Thoracic aorta (tissue), 2 donors: Measurements from ENCODE around the gene ZBTB9. TPM values are rescaled to one million over a fixed set of nuclear protein-coding genes. Genes with fewer than 3 reads are reported as not detected.

Source experiments
- ATAC-seq: fragments of 150-250 bp; one replicate; pipeline ENCODE4 v1.8.0; 2017; ENCODE audit warnings: low read depth; ENCODE audit not compliant: insufficient number of reproducible peaks, low FRiP score
- DNase-seq: peaks from one replicate; pipeline ENCODE4 v3.0.0-alpha.2; 2020; ENCODE audit warnings: low spot score
- H3K27ac ChIP-seq, 2 donors: fragments of 200-600 bp; sonication (generic); 1 replicate in 1 of 2; 2 replicates in 1 of 2; pipeline ENCODE4 v1.5.1; 2016; ENCODE audit warnings: mild to moderate bottlenecking in 2 of 2, moderate library complexity in 2 of 2
- H3K27me3 ChIP-seq: fragments of 200-600 bp; sonication (generic); replicated peaks from 2 replicates; pipeline ENCODE4 v1.6.0; 2016; ENCODE audit warnings: mild to moderate bottlenecking; ENCODE audit not compliant: insufficient read depth
- H3K36me3 ChIP-seq: fragments of 200-600 bp; sonication (generic); one replicate; pipeline ENCODE4 v1.5.1; 2016
- H3K4me1 ChIP-seq, 2 donors: fragments of 200-600 bp; sonication (generic); 1 replicate in 1 of 2; 2 replicates in 1 of 2; pipeline versions ENCODE4 v1.5.1 to v1.6.0; 2016; ENCODE audit warnings: low read depth in 2 of 2, mild to moderate bottlenecking in 1 of 2; ENCODE audit not compliant: control insufficient read depth in 1 of 2
- H3K4me3 ChIP-seq: fragments of 200-600 bp; sonication (generic); 2 replicates; pipeline ENCODE4 v1.5.1; 2016; ENCODE audit warnings: mild to moderate bottlenecking
- H3K9me3 ChIP-seq: fragments of 200-600 bp; sonication (generic); 2 replicates; pipeline ENCODE4 v1.5.1; 2016
- CTCF ChIP-seq: fragments of 200-600 bp; sonication (generic); IDR thresholded peaks from one replicate; pipeline ENCODE4 v1.5.1; 2019; ENCODE audit warnings: antibody characterized with exemption
- total RNA-seq, 2 donors: library from RNA; depleted of rRNA; stranded (reverse); fragments of >200 nt; gene quantifications; one replicate each; pipeline versions ENCODE4 v1.1.0 to v1.2.3, GENCODE V29; 2016

Gene ZBTB9
- total RNA-seq, 2 donors from 2014 or later = 1.1 to 7.1 TPM

GRCh38 chr6:33424855-33425667 lies 29.3 kb upstream of the ZBTB9 start:
- DNase-seq = no peak
- no peaks in the 10 kb centered on the region for H3K36me3 ChIP-seq
- peak overlapping the region; percentile 66 to 86 for H3K27ac ChIP-seq
- TF ChIP-seq CTCF = no peak
- H3K4me1 ChIP-seq = peaks cover 24 to 44% of the 10 kb centered on the region in 2 donors
- H3K27me3 ChIP-seq = no peaks in the 10 kb centered on the region
- H3K9me3 ChIP-seq = no peaks in the 10 kb centered on the region
- H3K4me3 ChIP-seq = peak overlapping the region; percentile 69
- no peak for ATAC-seq

GRCh38 chr6:33425668-33426577 lies 28.5 kb upstream of the ZBTB9 start:
- H3K4me1 ChIP-seq = peaks cover 24 to 49% of the 10 kb centered on the region in 2 donors
- H3K27ac ChIP-seq = peak overlapping the region; percentile 66 to 86
- H3K9me3 ChIP-seq = no peaks in the 10 kb centered on the region
- ATAC-seq (peak; percentile 75), DNase-seq (peak; percentile 64)
- peak overlapping the region; percentile 69 for H3K4me3 ChIP-seq
- H3K27me3 ChIP-seq = no peaks in the 10 kb centered on the region
- H3K36me3 ChIP-seq = no peaks in the 10 kb centered on the region
- peak; percentile 53 for TF ChIP-seq CTCF

- peaks cover 24 to 59% of the 10 kb centered on the region in 2 donors for H3K4me1 ChIP-seq
- TF ChIP-seq CTCF = no peak
- ATAC-seq = no peak
- DNase-seq = no peak
- H3K27ac ChIP-seq = peak overlapping the region; percentile 66 to 86
- H3K9me3 ChIP-seq = no peaks in the 10 kb centered on the region
- no peaks in the 10 kb centered on the region for H3K27me3 ChIP-seq
- no peaks in the 10 kb centered on the region for H3K36me3 ChIP-seq
- peak overlapping the region; percentile 69 for H3K4me3 ChIP-seq
Observed at GRCh38 chr6:33426590-33427511, 27.5 kb upstream of the ZBTB9 start.

GRCh38 chr6:33427585-33428223 lies 26.7 kb upstream of the ZBTB9 start:
- H3K4me1 ChIP-seq = peaks cover 24 to 62% of the 10 kb centered on the region in 2 donors
- no peak for DNase-seq

More at GRCh38 chr6:33427585-33428223, 26.7 kb upstream of the ZBTB9 start:
- no peaks in the 10 kb centered on the region for H3K9me3 ChIP-seq
- no peak for TF ChIP-seq CTCF
- no peaks in the 10 kb centered on the region for H3K27me3 ChIP-seq
- H3K36me3 ChIP-seq = no peaks in the 10 kb centered on the region
- H3K27ac ChIP-seq = peak overlapping the region in 1 of 2 donors; percentile 54
- no peak for ATAC-seq
- peak overlapping the region; percentile 69 for H3K4me3 ChIP-seq
